Astrocyte (in vitro differentiated cells and primary cell): ENCODE results near the gene MBTD1.

Experiments used
- CTCF ChIP-seq: IDR thresholded peaks from 2 replicates; pipeline ENCODE4 v1.5.1; 2011; ENCODE audit warnings: low read depth, mild to moderate bottlenecking, inconsistent platforms, low read length, moderate library complexity; ENCODE audit not compliant: insufficient read depth
- EZH2 ChIP-seq: IDR thresholded peaks from 2 replicates; pipeline ENCODE4 v1.6.1; 2012; ENCODE audit warnings: mild to moderate bottlenecking, low read length, inconsistent platforms; ENCODE audit not compliant: insufficient read depth

GRCh38 chr17:51234162-51234561, 25.7 kb downstream of the MBTD1 start:
- TF ChIP-seq CTCF (no peak), EZH2 (no peak)
